SU-DHL-6 (cell line): ENCODE data around the gene PTPN11.

ENCODE experiments used
- EZH2phosphoT487 ChIP-seq: fragments of 200-600 bp; sonication (generic), shearing (Covaris generic); conservative IDR thresholded peaks from 2 replicates; pipeline ENCODE4 v1.6.1; 2018; ENCODE audit warnings: mild to moderate bottlenecking, antibody characterized with exemption, low read length, moderate library complexity, mixed read lengths
- TF ChIP-seq, protein P1 (sequence below): fragments of 200-600 bp; sonication (generic); IDR thresholded peaks from one replicate; pipeline ENCODE4 v1.5.1; 2017; ENCODE audit warnings: antibody characterized with exemption, mild to moderate bottlenecking, low read length, moderate library complexity; ENCODE audit not compliant: insufficient read depth, poor library complexity, severe bottlenecking

DNA sequence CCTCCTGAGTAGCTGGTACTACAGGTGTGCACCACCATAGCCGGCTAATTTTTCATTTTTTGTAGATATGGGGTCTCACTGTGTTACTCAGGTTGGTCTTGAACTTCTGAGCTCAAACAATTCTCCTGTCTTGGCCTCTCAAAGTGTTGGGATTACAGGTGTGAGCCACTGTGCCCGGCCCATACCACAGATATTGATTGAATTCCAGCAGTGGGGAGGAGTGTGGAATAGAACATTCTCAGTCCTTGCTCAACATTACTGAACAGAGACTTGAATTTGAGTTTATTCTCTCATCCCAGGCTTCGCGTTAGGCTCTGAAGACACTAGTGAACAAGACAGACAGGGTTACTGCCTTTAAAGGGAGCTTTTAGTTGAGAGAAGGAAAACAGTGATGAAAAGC is 39.6 kb downstream of the PTPN11 start:
- TF ChIP-seq, protein P1, sequence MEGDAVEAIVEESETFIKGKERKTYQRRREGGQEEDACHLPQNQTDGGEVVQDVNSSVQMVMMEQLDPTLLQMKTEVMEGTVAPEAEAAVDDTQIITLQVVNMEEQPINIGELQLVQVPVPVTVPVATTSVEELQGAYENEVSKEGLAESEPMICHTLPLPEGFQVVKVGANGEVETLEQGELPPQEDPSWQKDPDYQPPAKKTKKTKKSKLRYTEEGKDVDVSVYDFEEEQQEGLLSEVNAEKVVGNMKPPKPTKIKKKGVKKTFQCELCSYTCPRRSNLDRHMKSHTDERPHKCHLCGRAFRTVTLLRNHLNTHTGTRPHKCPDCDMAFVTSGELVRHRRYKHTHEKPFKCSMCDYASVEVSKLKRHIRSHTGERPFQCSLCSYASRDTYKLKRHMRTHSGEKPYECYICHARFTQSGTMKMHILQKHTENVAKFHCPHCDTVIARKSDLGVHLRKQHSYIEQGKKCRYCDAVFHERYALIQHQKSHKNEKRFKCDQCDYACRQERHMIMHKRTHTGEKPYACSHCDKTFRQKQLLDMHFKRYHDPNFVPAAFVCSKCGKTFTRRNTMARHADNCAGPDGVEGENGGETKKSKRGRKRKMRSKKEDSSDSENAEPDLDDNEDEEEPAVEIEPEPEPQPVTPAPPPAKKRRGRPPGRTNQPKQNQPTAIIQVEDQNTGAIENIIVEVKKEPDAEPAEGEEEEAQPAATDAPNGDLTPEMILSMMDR: no peak
- no peak for TF ChIP-seq EZH2phosphoT487
